Measurements from ENCODE around the gene AMPH.
"Not testable (repeated sequence)": the region's sequence is repeated elsewhere in the genome, so short reads cannot be mapped to it uniquely, and the experiment has no call there.

AMPH gene

GRCh38 chr7:38345299-38346172, 285.6 kb downstream of the AMPH start:
- not testable (repeated sequence) for DNase-seq

- DNase-seq: not testable (repeated sequence)
Measured at GRCh38 chr7:38344741-38345140, 286.4 kb downstream of the AMPH start.

- not testable (repeated sequence) for DNase-seq
Measured at GRCh38 chr7:38342135-38342534, 289.0 kb downstream of the AMPH start.

- not testable (repeated sequence) for DNase-seq
Measured at GRCh38 chr7:38341172-38341705, 289.9 kb downstream of the AMPH start.

GRCh38 chr7:38339953-38340819, 291.0 kb downstream of the AMPH start:
- DNase-seq: no peak

GRCh38 chr7:38336148-38336515, 295.0 kb downstream of the AMPH start:
- not testable (repeated sequence) for DNase-seq

- peak; percentile 78 for DNase-seq
Measured at GRCh38 chr7:38335492-38336147, 295.6 kb downstream of the AMPH start.

GRCh38 chr7:38335128-38335491, 296.1 kb downstream of the AMPH start:
- DNase-seq: no peak

- DNase-seq: no peak
Measured at GRCh38 chr7:38334163-38334562, 297.0 kb downstream of the AMPH start.
